Stimulated activated CD4-positive, alpha-beta T cell treated with anti-CD3 and anti-CD28 coated beads, TNF-alpha, amount 100 ng/mL, for 48 hours (primary cell): ENCODE data around the gene SHC3.

Source experiments
- DNase-seq, 3 donors: peaks; one replicate each; pipeline ENCODE4 v3.0.0-alpha.2; 2020; ENCODE audit warnings: low read depth in 3 of 3

SHC3 gene

DNA sequence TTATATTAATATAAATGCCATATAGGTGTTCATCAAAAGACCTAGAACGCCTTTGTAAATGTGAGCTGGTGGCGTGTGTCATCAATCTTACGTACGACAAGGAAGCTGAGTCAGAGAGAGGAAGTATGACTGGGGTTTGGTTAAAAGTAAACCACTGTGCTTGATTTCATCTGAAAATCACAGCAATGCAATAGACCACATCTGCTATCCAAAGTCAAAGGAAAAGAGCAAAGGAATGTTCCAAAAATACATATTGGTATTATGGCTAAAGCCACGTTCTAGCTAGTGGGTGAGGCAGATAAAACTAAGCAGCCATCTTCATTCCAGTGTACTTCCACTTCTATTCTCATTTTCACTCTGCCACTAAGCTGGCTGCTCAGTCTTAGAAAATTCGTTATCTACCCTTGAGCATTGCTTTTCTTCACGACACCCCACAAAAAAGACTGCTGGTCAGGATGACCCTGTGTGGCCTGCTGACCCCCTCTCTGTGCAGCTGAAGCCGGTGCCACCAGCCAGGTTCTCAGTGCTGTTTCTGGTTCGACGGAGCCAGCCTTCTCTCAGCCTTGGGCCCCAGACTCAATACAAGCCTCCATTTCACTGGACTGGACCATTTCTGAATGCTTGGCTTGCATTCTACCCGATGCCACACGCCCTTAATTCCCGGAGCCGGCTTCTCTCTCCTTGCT is 23.8 kb downstream of the SHC3 start:
- DNase-seq: no peak

DNA sequence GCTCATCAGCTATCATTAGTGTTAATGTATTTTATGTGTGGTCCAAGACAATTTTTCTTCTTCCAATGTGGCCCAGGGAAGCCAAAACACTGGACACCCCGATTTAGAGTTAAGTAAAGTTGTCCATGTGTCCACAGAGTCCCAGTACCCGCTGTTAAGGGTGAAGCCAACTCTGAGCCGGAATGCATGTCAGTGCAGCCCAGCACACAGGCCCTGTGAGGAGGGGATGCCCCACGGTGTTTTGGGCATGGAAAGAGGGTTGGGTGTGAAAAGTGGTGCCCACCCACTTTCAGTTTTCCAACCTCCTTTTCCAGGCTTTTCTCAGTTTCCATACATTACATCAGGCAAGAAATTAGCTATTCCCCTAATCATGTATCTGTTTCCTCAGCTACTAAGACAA is 24.4 kb downstream of the SHC3 start:
- DNase-seq: no peak

DNA sequence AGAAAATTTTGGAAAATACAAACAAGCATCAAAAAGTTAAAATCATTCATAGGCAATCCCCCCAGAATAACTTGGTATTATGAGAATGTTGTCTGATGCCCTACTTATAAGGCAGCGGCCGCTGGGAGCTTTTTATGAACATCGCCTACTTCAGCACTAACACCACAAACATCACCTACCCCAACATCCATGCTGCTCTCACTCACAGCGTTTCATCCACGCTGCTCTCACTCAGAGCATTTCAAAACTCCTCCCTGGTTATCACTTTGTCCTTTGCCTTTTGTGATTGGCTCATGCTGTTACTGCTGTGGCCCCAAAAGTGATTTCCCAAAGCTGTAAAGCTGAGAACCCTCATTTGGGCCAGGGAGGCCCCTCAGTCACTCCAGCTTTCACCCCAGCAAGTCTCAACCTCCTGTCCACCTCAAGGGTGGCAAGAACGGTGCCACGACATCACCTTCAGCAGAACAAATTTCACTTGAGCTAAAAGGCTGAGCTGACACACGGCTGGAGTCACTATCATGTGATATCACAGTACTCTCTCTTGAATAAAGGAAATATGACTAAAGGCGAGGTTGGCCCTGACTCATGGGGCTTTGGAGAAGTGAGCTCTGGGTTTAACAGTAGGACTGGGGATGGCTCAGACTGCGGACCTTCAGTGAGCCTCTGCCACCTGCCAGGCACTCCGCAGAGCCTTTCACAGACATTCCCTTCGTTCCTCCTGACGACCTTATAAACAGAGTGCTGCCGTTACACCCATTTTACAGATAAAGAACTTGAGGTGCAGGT is 25.2 kb downstream of the SHC3 start:
- DNase-seq: peak; percentile 10 to 38 (median 18)

DNA sequence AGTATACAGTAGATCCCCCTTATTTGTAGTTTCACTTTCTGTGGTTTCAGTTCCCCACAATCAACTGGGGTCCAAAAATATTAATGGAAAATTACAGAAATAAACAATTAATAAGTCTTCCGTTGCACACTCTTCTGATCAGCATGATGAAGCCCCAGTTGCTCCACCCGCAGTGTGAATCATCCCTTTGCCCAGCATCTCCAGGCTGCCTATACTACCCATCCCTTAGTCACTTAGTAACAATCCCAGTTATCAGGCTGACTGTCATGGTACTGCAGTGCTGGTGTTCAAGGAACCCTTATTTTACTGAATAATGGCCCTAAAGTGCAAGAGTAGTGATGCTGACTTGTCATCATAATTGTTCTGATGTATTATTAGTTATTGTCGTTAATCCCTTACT is 28.9 kb downstream of the SHC3 start:
- no peak for DNase-seq

DNA sequence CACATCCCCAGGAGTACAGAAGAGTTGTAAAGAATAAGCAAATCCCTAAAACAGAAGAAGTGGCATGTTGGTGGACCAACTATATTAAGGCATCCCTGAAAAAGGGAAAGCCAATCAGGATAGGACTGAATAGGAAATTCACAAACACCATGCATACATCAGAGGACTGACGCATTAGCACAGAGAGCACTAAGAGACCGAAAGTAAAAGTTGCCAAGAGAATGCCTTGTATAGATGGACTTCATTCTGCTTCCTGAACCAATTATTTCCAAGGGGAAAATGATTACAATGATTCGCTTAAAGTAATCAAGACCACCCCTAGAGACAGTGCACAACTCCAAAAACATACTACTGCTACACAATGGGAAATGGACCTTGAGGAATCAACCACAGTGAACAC is 33.5 kb downstream of the SHC3 start:
- no peak for DNase-seq

DNA sequence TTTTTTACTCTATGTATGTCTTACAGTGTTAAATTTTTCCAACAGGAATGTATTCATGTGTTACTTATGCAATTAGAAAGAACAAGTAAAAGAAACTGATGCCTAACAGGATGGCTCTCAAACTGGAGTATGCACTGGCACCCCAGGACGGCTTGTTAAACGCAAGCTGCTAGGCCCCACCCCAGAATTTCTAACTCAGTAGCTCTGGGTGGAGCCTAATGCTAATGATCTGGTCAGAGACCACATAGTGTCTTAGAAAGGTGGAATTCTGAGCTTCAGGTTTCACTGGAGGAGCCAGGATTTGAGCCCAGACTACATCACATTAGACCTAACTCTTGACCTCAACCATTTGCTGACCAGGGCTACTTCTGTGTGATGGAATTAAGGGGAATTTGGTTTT is 34.4 kb downstream of the SHC3 start:
- DNase-seq: no peak

DNA sequence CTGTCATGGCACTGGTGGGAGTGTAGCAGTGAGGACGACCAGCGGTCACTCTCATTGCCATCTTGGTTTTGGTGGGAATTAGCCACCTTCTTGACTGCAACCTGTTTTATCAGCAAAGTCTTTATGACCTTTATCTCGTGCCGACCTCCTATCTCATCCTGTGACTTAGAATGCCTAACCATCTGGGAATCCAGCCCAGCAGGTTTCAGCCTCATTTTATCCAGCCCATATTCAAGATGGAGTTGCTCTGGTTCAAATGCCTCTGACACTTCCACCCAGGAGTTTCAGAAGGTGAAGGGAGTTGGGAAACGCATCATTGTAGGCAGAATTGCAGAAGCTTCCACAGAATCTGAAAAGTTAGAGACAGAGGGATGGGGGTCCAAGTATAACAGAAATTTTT is 35.4 kb downstream of the SHC3 start:
- DNase-seq: no peak

DNA sequence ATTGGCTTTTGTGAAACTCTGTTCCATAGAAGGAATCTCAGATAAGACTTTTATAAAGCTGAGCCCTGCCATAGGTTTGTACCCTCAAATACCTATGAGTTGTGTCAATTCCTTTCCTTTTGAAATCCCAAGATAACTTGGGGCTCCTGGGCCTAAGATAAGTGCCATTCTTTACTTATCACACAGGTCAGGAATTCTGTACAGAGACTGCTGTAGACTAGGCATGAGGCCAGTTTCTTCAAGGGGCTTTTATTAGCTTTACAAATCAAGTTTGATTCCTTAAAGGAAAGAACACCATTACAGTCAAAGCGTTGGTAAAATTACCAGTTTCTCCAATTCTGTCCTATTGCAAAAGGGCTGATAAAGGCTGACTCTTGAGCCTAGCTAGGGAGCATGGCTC is 39.2 kb downstream of the SHC3 start:
- DNase-seq: no peak

DNA sequence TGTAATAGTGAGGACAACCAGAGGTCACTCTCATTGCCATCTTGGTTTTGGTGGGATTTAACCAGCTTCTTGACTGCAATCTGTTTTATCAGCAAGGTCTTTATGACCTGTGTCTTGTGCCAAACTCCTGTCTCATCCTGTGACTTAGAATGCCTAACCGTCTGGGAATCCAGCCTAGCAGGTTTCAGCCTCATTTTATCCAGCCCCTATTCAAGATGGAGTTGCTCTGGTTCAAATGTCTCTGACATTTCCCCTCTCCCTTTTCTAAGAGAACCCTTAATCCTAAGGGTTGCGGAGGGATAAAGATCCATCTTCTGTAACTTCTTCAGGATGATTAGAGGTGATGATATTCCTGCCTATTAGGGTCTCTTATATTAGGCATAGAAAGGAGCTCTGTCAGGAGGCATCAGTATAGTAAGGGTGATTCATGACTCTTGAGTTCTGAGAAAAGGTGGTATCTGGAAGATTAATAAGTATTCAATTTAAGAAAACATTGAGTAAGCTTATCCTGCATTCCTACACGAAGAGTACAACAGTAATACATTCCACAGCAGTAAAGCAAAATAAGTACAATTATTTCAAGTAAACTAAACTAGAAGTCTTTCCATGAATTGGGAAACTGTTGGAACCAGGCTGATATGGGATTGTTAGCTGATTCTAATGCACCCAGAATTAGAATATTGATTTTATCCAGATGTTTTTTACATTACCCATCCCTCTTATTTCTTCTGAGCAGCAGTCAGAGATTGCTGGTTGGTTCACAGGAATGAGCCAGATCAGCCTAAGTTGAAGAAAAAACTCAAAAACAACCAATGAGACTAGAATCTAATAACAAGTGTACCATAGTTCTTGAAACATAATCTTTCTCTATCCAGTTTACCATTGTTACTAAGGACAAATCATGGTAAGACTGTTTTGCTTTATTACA is 39.9 kb downstream of the SHC3 start:
- DNase-seq: no peak

DNA sequence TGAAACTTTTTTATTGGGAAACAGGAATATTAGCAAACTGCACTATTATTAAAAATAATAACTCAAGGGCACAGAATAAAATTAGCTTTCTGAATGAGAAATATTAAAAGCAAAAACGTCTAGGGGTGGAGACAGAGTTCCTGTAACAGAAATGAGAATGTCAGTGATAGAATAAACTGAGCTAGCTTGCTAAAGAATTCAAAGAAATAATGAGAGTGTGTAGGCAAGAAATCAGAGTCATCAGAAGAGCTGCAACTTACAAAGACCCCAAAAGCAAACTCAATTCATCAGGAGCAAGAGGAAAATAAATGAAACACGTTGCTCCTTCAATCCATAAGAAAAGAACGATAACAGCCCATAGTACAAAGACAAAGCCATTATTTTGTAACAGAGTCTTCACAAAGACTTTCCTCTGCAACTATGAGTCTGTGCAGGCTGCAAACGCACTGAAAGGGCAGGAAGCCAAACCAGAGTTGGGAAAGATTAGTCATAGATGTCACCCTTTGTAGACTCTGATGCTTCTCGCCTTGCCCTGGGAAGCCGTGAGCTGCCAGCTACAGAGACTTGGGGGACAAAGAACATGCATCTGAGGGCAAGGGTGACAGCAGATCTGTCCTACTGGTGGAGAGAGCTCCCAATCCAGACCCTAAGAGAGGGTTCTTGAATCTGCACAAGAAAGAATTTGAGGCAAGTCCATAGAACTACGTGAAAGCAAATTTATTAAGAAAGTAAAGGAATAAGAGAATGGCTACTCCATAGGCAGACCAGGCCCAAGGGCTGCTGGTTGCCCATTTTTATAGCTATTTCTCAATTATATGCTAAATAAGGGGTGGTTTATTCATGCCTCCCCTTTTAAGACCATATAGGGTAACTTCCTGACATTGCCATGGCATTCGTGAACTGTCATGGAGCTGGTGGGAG is 40.8 kb downstream of the SHC3 start:
- peak in 1 of 3 donors; percentile 8 for DNase-seq

DNA sequence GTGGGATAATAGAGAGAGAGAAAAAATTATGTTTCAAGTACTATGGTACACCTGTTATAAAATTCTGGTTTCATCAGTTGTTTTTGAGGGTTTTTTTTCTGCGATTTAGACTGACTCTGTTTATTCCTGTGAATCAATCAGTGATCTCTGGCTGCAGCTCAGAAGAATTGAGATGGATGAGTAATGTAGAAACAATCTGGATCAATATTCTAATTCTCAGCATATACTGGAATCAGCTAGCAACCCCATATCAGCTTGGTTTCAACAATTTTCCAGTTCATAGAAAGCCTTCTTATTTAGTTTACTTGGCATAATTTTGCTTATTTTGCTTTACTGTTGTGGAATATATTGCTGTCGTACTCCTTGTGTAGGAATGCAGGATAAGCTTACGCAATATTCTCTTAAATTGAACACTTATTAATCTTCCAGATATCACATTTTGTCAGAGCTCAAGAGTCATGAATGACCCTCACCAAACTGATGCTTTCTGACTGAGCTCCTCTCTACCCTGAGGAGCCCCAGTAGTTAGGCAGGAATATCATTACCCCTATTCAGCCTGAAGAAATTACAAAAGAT is 42.9 kb downstream of the SHC3 start:
- DNase-seq: no peak

DNA sequence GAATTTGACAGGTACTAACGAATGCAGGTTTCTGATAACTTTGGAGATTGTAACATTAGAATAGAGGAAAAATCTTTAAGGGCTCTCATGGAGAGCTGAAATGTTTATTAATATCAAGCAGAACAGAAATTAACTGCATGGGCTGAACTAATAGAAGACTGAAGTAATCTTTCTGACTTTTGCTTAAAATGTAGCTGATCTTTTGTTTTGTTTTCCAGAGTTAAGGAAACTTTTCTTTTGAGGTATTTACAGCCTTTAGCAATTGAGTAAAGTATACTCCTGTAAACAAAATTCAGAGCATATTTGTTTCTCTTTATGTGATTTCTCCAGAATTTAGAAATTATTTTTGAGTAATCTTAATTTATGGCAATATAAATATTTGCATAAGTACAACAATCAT is 43.9 kb downstream of the SHC3 start:
- DNase-seq: no peak

DNA sequence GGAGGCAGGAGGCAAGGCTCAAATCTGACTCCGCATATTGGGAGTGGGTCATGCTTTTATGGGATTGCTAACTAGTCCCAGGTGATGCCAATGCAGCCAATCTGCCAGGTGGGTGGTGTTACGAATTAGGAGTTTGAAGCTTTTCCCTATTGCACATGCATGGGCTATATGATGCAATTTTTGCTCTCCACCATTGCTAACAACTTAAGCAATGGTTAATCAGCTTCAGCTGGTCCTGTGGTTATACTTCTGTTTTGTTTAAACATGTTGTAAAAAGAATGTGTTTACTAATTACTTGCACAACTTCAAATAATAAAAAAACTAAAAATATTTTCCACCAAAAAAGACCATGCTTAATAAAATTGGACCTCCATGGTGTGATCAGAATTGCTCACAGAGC is 55.7 kb downstream of the SHC3 start:
- DNase-seq: no peak

DNA sequence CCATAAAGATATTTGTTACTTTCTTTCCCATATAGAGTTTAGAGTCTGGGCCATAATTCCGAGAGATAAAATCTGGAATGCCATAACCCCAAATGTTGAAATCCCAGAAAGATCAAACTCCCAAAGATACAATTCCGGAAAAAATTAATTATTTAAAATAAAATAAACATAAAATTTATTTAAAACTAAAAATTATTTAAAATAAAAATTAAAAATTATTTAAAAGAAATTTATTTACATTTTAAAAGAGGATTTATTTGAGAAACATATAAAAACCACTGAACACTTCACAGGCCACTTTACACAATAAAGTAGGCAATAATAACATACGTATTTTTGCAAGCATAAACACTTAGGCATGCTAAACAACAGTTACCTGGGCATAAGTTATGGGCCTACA is 57.9 kb downstream of the SHC3 start:
- no peak for DNase-seq

DNA sequence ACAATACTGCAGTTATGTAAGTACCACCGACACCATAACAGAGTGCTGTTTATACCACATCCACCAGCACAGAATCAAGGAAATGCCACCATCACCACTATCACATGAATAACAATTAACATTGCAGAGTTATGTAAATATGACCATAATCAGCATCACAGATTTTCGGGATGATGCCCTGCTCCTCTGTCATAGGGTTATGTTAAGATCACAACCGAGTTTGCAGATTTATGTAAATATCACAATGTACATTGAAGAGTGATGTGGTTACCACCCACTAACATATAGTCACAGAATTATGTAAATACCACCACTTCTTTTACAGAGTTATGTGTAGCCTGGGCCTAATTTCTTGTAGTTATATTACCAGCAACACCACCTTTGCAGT is 61.8 kb downstream of the SHC3 start:
- DNase-seq: no peak

DNA sequence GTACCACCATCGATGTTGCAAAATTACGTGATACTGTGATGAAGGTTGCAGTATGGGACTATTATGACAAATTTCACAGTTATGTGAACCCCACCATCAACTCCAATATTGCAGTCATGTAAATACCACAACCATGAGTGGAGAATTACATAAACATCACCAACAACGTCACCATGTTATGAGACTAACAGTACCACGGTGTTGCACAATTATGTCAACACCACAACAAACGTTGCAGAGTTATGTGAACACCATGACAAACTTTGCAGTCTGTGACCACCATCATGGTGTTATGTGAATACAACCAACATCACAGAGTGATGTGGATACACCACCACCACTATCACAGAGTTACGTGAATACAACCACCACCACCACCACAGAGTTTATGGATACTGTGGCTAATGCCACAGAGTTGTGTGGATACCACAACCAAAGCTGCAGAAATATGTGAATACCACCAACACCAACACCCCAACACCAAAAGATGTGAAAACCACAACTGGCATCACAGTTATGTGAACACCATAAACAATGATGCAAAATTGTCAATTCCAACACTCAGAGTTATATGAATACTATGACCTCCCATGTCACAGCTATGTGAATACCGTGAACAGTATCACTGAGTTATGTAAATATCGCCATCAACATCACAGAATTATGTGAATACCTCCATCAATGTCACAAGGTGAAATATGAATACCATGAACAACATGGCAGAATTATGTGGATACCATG is 62.4 kb downstream of the SHC3 start:
- DNase-seq: no peak

DNA sequence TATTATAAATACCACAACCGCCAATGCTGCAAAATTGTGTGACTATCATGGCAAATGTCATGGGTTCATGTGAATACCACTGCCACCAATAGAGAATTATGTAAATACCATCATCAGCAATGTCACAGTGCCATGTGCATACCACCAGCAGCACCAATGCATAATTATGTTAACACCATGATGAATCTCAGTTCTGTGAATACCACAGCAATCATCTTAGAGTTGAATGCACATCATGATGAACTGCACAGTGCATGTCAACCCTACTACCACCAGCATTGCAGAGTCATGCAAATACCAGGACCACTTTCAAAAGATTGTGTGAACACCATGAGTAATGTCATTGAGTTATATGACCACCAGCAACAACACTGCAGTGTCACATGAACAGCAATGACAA is 63.2 kb downstream of the SHC3 start:
- no peak for DNase-seq

DNA sequence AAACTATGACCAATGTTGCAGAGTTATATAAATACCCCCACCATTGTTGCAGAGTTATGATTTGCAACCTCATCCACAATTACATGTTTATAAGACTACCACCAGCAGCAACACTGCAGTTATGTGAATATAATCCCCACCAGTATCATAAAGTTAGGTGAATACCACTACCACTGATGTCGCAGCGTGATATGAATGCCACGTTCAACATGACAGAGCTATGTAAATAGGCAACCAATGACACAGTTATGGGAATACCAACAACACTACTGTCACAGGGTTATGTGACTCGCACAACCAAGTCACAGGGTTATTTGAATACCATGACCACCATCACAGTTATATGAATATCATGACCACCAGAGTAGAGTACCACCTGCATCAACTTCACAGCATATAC is 63.9 kb downstream of the SHC3 start:
- no peak for DNase-seq

DNA sequence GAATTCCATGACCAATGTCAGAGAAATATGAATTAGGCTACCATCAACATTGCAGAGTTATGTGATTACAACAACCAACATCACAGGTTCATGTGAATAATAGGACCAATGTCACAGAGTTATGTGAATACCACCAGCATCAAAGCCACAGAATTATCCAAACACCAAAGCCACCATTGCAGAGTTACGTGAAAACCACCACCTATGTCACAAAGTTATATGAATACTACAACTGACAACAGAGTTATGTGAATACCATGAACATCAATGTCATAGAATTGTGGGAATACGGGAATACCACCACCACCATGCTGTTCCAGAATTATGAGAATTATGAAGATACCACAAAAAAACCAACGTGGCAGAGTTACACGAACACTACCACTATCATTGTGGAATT is 64.8 kb downstream of the SHC3 start:
- no peak for DNase-seq

DNA sequence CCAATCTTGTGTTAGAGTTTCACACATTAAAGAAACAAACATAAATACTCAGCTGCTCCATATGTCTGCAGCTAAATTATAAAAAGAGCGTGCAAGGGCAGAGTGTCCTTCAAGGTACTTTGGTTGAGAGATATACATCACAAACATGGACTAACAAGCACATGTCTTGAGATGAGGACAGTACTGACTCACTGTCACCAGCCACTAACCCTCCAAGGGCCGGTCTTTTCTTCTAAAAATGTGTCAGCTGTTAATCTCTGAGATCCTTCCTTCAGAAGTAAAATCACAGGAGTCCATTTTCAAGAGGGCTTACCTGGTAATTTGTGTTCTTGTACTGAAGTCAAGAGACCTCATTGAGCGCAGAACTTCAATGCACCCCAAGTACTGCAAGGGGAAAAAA is 66.4 kb downstream of the SHC3 start:
- DNase-seq: no peak
